Measurements from ENCODE around the gene NOC2L. TPM values are rescaled to one million over a fixed set of nuclear protein-coding genes. Genes with fewer than 3 reads are reported as not detected.

The NOC2L gene
- total RNA-seq, 4 donors from 2014 or later, result 45.6 to 61.9 (median 56.3) TPM

Other genes with a start within 250 kb of the NOC2L start
- gene SAMD11, start 35.3 kb downstream of the NOC2L start, total RNA-seq, result 1 to 10 TPM in 2 of 4 donors, under 1 TPM in 1, not detected in 1; 0.85 to 2.0 (median 1.5) TPM
- gene KLHL17, start 1.3 kb upstream of the NOC2L start, total RNA-seq, result 10 to 100 TPM in 3 of 4 donors, 1 to 10 TPM in 1; 9.7 to 38.3 (median 17.0) TPM
- gene PLEKHN1, start 7.2 kb upstream of the NOC2L start, total RNA-seq, result 10 to 100 TPM; 36.1 to 69.0 (median 48.4) TPM
- under 1 TPM; 0.24 to 0.93 (median 0.44) TPM for gene PERM1, start 22.8 kb upstream of the NOC2L start, total RNA-seq
- gene HES4, start 40.8 kb upstream of the NOC2L start, total RNA-seq, result 10 to 100 TPM; 12.7 to 34.8 (median 31.6) TPM
- gene ISG15, start 54.2 kb upstream of the NOC2L start, total RNA-seq, result 10 to 100 TPM in 1 of 4 donors, 1 to 10 TPM in 3; 5.4 to 10.1 (median 7.9) TPM
- 10 to 100 TPM; 50.6 to 84.8 (median 71.1) TPM for gene AGRN, start 60.9 kb upstream of the NOC2L start, total RNA-seq
- gene RNF223, start 115.0 kb upstream of the NOC2L start, total RNA-seq, result 1 to 10 TPM; 1.8 to 4.9 (median 4.8) TPM
- 10 to 100 TPM; 12.8 to 48.4 (median 19.7) TPM for gene C1orf159, start 156.8 kb upstream of the NOC2L start, total RNA-seq
- not detected for gene TTLL10, start 214.6 kb upstream of the NOC2L start, total RNA-seq
- 10 to 100 TPM; 24.4 to 62.1 (median 33.5) TPM for gene TNFRSF18, start 247.3 kb upstream of the NOC2L start, total RNA-seq